GM12878 (cell line): ENCODE results near the gene BFSP2. TPM values are rescaled to one million over a fixed set of nuclear protein-coding genes. Genes with fewer than 3 reads are reported as not detected.

Source experiments
- ATAC-seq: fragments of 200-7000 bp; cut with Tn5 transposase; 3 replicates; pipeline ENCODE4 v1.9.1; 2020; ENCODE audit warnings: mild to moderate bottlenecking, moderate library complexity
- BruUV-seq: library from RNA; stranded (reverse); fragments of 400-500 nt; replicated peaks from 2 replicates; lab custom pipeline; 2021; lab: Mats Ljungman, UMichigan
- CTCF ChIA-PET: fragments of 300-600 bp; sonication (Branson Sonifier 250); formaldehyde crosslinking; extraction: SDS; loops from one replicate; lab custom pipeline; 2021; ENCODE audit warnings: inconsistent platforms; lab: Yijun Ruan, JAX
- POLR2A ChIA-PET: fragments of 350-600 bp; formaldehyde crosslinking; extraction: SDS; loops from one replicate; lab custom pipeline; 2021; ENCODE audit warnings: inconsistent platforms; lab: Charles Lee
- RAD21 ChIA-PET: fragments of 300-600 bp; sonication (Branson Sonifier 250); formaldehyde crosslinking; loops from one replicate; lab custom pipeline; 2023; ENCODE audit warnings: antibody characterized with exemption; ENCODE audit not compliant: unreplicated experiment; lab: Charles Lee
- SMC1A ChIA-PET: fragments of 300-600 bp; sonication (Branson Sonifier 250); formaldehyde crosslinking; loops from one replicate; lab custom pipeline; 2023; ENCODE audit not compliant: unreplicated experiment, uncharacterized antibody; lab: Charles Lee
- DNase-seq: peaks from one replicate; pipeline ENCODE4 v3.0.0-alpha.2; 2011; ENCODE audit warnings: low read depth, low spot score
- FAIRE-seq: peaks from 3 replicates; lab custom pipeline; 2011; peaks lifted over from hg19 to GRCh38; lab: Jason Lieb, UNC
- H2AFZ ChIP-seq: 2 replicates; pipeline ENCODE4 v1.6.0; 2011; ENCODE audit warnings: low read depth, low read length, control low read depth; ENCODE audit not compliant: control insufficient read depth
- H3K27ac ChIP-seq: 2 replicates; pipeline ENCODE4 v1.5.1; 2011; ENCODE audit warnings: control low read depth; ENCODE audit not compliant: control insufficient read depth, insufficient read depth
- H3K27me3 ChIP-seq, 2 experiments: replicated peaks in 1 of 2; 2 replicates each; pipeline versions ENCODE4 v1.6.0 to v1.6.1; 2011; ENCODE audit warnings: low read length in 1 of 2; ENCODE audit not compliant: control insufficient read depth in 2 of 2, insufficient read depth in 2 of 2
- H3K36me3 ChIP-seq, 2 experiments: 2 replicates each; pipeline ENCODE4 v1.5.1; 2011; ENCODE audit warnings: low read length in 1 of 2; ENCODE audit not compliant: control insufficient read depth in 2 of 2, insufficient read depth in 2 of 2
- H3K4me1 ChIP-seq: 2 replicates; pipeline ENCODE4 v1.6.1; 2011; ENCODE audit warnings: mild to moderate bottlenecking, low read length, moderate library complexity, mixed read lengths; ENCODE audit not compliant: control insufficient read depth, insufficient read depth
- H3K4me2 ChIP-seq: 2 replicates; pipeline ENCODE4 v1.6.0; 2011; ENCODE audit warnings: control low read depth; ENCODE audit not compliant: control insufficient read depth, insufficient read depth
- H3K4me3 ChIP-seq: fragments of 200-600 bp; sonication (generic); 2 replicates; pipeline ENCODE4 v1.5.1; 2016
- H3K79me2 ChIP-seq: 2 replicates; pipeline ENCODE4 v1.6.0; 2011; ENCODE audit warnings: low read length; ENCODE audit not compliant: control insufficient read depth, insufficient read depth
- H3K9ac ChIP-seq: 2 replicates; pipeline ENCODE4 v1.8.0; 2011; ENCODE audit warnings: low read length, control low read depth, mixed read lengths; ENCODE audit not compliant: control insufficient read depth, insufficient read depth
- H3K9me3 ChIP-seq: replicated peaks from 3 replicates; pipeline ENCODE4 v1.5.1; 2011; ENCODE audit warnings: mild to moderate bottlenecking, low read length; ENCODE audit not compliant: control insufficient read depth, insufficient read depth
- H4K20me1 ChIP-seq: 2 replicates; pipeline ENCODE4 v1.6.0; 2011; ENCODE audit not compliant: control insufficient read depth, insufficient read depth
- CHD4 ChIP-seq: fragments of 200-600 bp; sonication (generic); IDR thresholded peaks from 2 replicates; pipeline ENCODE4 v1.6.1; 2016; ENCODE audit warnings: mild to moderate bottlenecking
- DPF2 ChIP-seq: fragments of 450-650 bp; IDR thresholded peaks from 2 replicates; pipeline ENCODE4 v1.6.1; 2017; ENCODE audit warnings: mild to moderate bottlenecking
- RAD21 ChIP-seq: IDR thresholded peaks from 2 replicates; pipeline ENCODE4 v1.6.1; 2011; ENCODE audit warnings: mild to moderate bottlenecking, low read depth, low read length, moderate library complexity; ENCODE audit not compliant: insufficient read depth
- SMC3 ChIP-seq: IDR thresholded peaks from 2 replicates; pipeline ENCODE4 v1.6.1; 2011; ENCODE audit warnings: low read length, improper control_type of control experiment, borderline replicate concordance
- SREBF2 ChIP-seq: IDR thresholded peaks from 2 replicates; pipeline ENCODE4 v1.6.1; 2012; ENCODE audit warnings: mild to moderate bottlenecking, low read length
- WGBS: methylation state at CpG from one replicate; pipeline ENCODE4 v1.1.6; 2016; ENCODE audit warnings: low lambda C conversion rate; ENCODE audit not compliant: insufficient replicate concordance, insufficient coverage; ENCODE audit errors: missing lambda C conversion rate; 5-methylcytosine and 5-hydroxymethylcytosine counted together
- in situ Hi-C: fragments of 300-500 bp; cut with MboI; formaldehyde crosslinking; loops from 9 replicates; pipeline ENCODE4 v1.14.3; 2018; ENCODE audit warnings: mixed read lengths
- intact Hi-C: fragments of 100-400 bp; cut with micrococcal nuclease; formaldehyde crosslinking; loops from one replicate; pipeline ENCODE4 v1.14.2; 2022; ENCODE audit not compliant: unreplicated experiment
- polyA plus RNA-seq, 11 experiments: library from polyadenylated mRNA; depleted of rRNA in 4 of 11; unstranded in 6 of 11; stranded (reverse) in 5 of 11; fragments of >200 nt; fragmentation: Nextera tagmentation in 4 of 11; fragmentation: Illumina TruSeq in 1 of 11; extraction: Ambion mirVana in 4 of 11; extraction: Trizol in 1 of 11; gene quantifications; 1 replicate in 1 of 11; 2 replicates in 10 of 11; pipeline versions ENCODE4 v1.2.1 to v1.2.3, GENCODE V29; 2011 to 2016; ENCODE audit warnings: inconsistent platforms in 2 of 11, missing spikeins in 2 of 11, low read depth in 1 of 11
- total RNA-seq, 4 experiments: library from RNA; depleted of rRNA in 3 of 4; stranded (reverse); fragments of >200 nt in 3 of 4; fragmentation: Illumina TruSeq in 1 of 4; extraction: Trizol in 1 of 4; gene quantifications; 2 replicates each; pipeline versions ENCODE4 v1.2.1 to v1.2.3, GENCODE V29; 2013 to 2021
- TF ChIP-seq, protein P1 (sequence below), 3 experiments: IDR thresholded peaks in 2 of 3; conservative IDR thresholded peaks in 1 of 3; 2 replicates each; pipeline ENCODE4 v1.5.1; 2011; ENCODE audit warnings: low read depth in 3 of 3, low read length in 3 of 3, mild to moderate bottlenecking in 3 of 3, control low read depth in 2 of 3, moderate library complexity in 2 of 3, inconsistent platforms in 1 of 3, mixed read lengths in 1 of 3; ENCODE audit not compliant: control insufficient read depth in 2 of 3, insufficient read depth in 1 of 3; ENCODE audit errors: extremely low read depth in 1 of 3
- TF ChIP-seq, protein P2 (sequence below): fragments of 450-650 bp; IDR thresholded peaks from 2 replicates; pipeline ENCODE4 v1.6.1; 2017; ENCODE audit warnings: antibody characterized with exemption, mild to moderate bottlenecking, moderate library complexity

BFSP2 gene
- total and polyA plus RNA-seq, 10 of the 15 experiments (the other 5 are each of a cell fraction or from before 2014, with no cell fraction given) = 1.5 to 20.4 (median 7.3) TPM

DNA sequence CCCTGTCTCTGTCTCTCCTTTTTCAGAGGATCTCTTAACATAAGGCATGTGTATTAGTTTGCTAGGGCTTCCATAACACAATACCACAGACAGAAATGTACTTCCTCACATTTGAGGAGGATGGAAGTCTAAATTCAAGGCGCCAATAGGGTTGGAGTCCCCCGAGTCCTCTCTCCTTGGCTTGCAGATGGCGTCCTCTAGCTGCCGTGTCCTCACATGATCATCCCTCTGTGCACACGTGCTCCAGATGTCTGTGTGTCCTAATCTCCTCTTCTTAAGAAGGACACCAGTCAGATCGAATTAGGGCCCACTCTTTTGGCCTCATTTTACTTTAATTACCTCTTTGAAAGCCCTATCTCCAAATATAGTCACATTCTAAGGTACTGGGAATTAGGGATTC is 23.0 kb upstream of the BFSP2 start (continued):
- TF ChIP-seq DPF2 = no peak

DNA sequence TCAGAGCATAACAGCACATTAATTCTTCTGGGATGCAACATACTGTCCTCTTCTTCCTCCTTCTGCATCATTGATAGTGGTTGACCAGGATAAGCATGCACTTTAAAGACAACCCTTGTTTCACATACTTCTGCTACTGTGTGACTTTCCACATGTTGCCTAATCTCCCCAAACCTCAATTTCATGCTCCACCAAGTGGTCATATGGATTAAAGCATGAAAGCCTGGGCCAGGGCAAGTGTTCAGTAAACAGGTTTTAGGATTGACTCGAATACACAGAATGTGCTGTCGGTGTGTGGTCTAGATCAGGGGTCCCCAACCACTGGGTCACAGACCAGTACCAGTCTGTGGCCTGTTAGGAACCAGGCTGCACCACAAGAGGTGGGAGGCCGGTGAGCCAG is 22.5 kb upstream of the BFSP2 start:
- Histone ChIP-seq H3K79me2 (no peaks in the 10 kb centered on the region), H3K9me3 (no peaks in the 10 kb centered on the region), H3K27ac (no peak overlapping the region), H3K27me3 (no peaks in the 10 kb centered on the region; a peak in 1 of 4 replicates), H3K4me3 (no peak overlapping the region), H3K4me2 (no peak overlapping the region), H2AFZ (no peak overlapping the region), H4K20me1 (no peaks in the 10 kb centered on the region), H3K9ac (no peak overlapping the region), H3K4me1 (no peaks in the 10 kb centered on the region), H3K36me3 (no peaks in the 10 kb centered on the region)
- peak; percentile 72 for FAIRE-seq
- CTCF ChIA-PET = interaction anchor here (0.7 to 5.3 kb wide), 4 partner anchors 12 to 521 kb away, joined by 3 to 41 read pairs (median 4); no protein-coding TSS in a partner anchor
- POLR2A ChIA-PET = no interaction called here
- no peak for DNase-seq
- WGBS = 11% methylated on average over 3 of the region's 3 CpGs
- peak; percentile 70 for TF ChIP-seq RAD21
- TF ChIP-seq CHD4 = no peak
- TF ChIP-seq, protein P1, sequence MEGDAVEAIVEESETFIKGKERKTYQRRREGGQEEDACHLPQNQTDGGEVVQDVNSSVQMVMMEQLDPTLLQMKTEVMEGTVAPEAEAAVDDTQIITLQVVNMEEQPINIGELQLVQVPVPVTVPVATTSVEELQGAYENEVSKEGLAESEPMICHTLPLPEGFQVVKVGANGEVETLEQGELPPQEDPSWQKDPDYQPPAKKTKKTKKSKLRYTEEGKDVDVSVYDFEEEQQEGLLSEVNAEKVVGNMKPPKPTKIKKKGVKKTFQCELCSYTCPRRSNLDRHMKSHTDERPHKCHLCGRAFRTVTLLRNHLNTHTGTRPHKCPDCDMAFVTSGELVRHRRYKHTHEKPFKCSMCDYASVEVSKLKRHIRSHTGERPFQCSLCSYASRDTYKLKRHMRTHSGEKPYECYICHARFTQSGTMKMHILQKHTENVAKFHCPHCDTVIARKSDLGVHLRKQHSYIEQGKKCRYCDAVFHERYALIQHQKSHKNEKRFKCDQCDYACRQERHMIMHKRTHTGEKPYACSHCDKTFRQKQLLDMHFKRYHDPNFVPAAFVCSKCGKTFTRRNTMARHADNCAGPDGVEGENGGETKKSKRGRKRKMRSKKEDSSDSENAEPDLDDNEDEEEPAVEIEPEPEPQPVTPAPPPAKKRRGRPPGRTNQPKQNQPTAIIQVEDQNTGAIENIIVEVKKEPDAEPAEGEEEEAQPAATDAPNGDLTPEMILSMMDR (IDR thresholded peaks at IDR 0.05 in 2 of 3, conservative IDR thresholded peaks at IDR 0.05 in 1 of 3; ENCODE audit: control insufficient read depth in 2 of 3, extremely low read depth in 1 of 3, insufficient read depth in 1 of 3, low read depth in 3 of 3, low read length in 3 of 3) = peak; percentile 30 to 49 (median 48); a peak in 5 of 6 replicates
- TF ChIP-seq, protein P2, sequence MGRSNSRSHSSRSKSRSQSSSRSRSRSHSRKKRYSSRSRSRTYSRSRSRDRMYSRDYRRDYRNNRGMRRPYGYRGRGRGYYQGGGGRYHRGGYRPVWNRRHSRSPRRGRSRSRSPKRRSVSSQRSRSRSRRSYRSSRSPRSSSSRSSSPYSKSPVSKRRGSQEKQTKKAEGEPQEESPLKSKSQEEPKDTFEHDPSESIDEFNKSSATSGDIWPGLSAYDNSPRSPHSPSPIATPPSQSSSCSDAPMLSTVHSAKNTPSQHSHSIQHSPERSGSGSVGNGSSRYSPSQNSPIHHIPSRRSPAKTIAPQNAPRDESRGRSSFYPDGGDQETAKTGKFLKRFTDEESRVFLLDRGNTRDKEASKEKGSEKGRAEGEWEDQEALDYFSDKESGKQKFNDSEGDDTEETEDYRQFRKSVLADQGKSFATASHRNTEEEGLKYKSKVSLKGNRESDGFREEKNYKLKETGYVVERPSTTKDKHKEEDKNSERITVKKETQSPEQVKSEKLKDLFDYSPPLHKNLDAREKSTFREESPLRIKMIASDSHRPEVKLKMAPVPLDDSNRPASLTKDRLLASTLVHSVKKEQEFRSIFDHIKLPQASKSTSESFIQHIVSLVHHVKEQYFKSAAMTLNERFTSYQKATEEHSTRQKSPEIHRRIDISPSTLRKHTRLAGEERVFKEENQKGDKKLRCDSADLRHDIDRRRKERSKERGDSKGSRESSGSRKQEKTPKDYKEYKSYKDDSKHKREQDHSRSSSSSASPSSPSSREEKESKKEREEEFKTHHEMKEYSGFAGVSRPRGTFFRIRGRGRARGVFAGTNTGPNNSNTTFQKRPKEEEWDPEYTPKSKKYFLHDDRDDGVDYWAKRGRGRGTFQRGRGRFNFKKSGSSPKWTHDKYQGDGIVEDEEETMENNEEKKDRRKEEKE = no peak
- TF ChIP-seq SREBF2 = no peak
- peak; percentile 63 for TF ChIP-seq SMC3
- intact Hi-C loops = loop anchor here (1.0 kb wide), 1 partner anchor 336 kb away; no protein-coding TSS in a partner anchor
- SMC1A ChIA-PET = interaction anchor here (1.2 to 1.9 kb wide), 2 partner anchors 335 to 645 kb away, joined by 3 to 12 read pairs; no protein-coding TSS in a partner anchor
- ATAC-seq = peak; percentile 75
- BruUV-seq = no TSS peak
- in situ Hi-C loops = loop anchor here (25.0 kb wide), 1 partner anchor 840 kb away; no protein-coding TSS in a partner anchor
- RAD21 ChIA-PET = interaction anchor here (1.0 kb wide), 1 partner anchor 9 kb away, joined by 3 read pairs; no protein-coding TSS in a partner anchor
